ENCODE results near the gene MRPL34.

MRPL34 gene

GRCh38 chr19:17275441-17276175, 30.1 kb upstream of the MRPL34 start:
- no peak overlapping the region for H3K4me3 ChIP-seq (ENCODE audit: low read length)
- no peaks in the 10 kb centered on the region for H3K79me2 ChIP-seq (ENCODE audit: low read length)
- no peak for TF ChIP-seq EZH2phosphoT487 (IDR thresholded peaks at IDR 0.05; ENCODE audit: low read depth)
- TF ChIP-seq CTCF (IDR thresholded peaks at IDR 0.05; ENCODE audit: low read depth, low read length): no peak
- no peaks in the 10 kb centered on the region for H3K27me3 ChIP-seq (ENCODE audit: low read depth, low read length)
- no peaks in the 10 kb centered on the region for H4K20me1 ChIP-seq (ENCODE audit: insufficient read depth, low read length)
- no peak overlapping the region for H3K9ac ChIP-seq (ENCODE audit: low read length)
- no peak overlapping the region for H3K4me2 ChIP-seq (ENCODE audit: low read length)
- no peak overlapping the region for H2AFZ ChIP-seq (ENCODE audit: low read depth, low read length)
- H3K36me3 ChIP-seq (replicated peaks; ENCODE audit: low read depth, low read length): peaks cover 38% of the 10 kb centered on the region
- H3K4me1 ChIP-seq (ENCODE audit: low read length): no peaks in the 10 kb centered on the region
- no peak overlapping the region for H3K27ac ChIP-seq (ENCODE audit: low read length)
- H3K9me3 ChIP-seq (ENCODE audit: insufficient read depth, low read length): no peaks in the 10 kb centered on the region

- no peak overlapping the region for H3K27ac ChIP-seq (ENCODE audit: low read length)
- H3K4me1 ChIP-seq (ENCODE audit: low read length): peaks cover 3% of the 10 kb centered on the region
- no peak overlapping the region for H3K9ac ChIP-seq (ENCODE audit: low read length)
- H4K20me1 ChIP-seq (ENCODE audit: insufficient read depth, low read length): no peaks in the 10 kb centered on the region
- H3K27me3 ChIP-seq (ENCODE audit: low read depth, low read length): no peaks in the 10 kb centered on the region
- TF ChIP-seq EZH2phosphoT487 (IDR thresholded peaks at IDR 0.05; ENCODE audit: low read depth) (no peak), CTCF (IDR thresholded peaks at IDR 0.05; ENCODE audit: low read depth, low read length) (no peak)
- no peaks in the 10 kb centered on the region for H3K79me2 ChIP-seq (ENCODE audit: low read length)
- no peak overlapping the region for H3K4me2 ChIP-seq (ENCODE audit: low read length)
- no peak overlapping the region for H2AFZ ChIP-seq (ENCODE audit: low read depth, low read length)
- H3K36me3 ChIP-seq (replicated peaks; ENCODE audit: low read depth, low read length): peaks cover 22% of the 10 kb centered on the region
- no peak overlapping the region for H3K4me3 ChIP-seq (ENCODE audit: low read length)
- no peaks in the 10 kb centered on the region for H3K9me3 ChIP-seq (ENCODE audit: insufficient read depth, low read length)
Measured at GRCh38 chr19:17279436-17279835, 26.2 kb upstream of the MRPL34 start.

GRCh38 chr19:17281391-17282304, 24.0 kb upstream of the MRPL34 start, which contains the start of gene ANKLE1:
TSS of gene ANKLE1 (plus strand) at chr19:17281901. CDS start at chr19:17281921, 20 bp downstream.
- no peaks in the 10 kb centered on the region for H3K9me3 ChIP-seq (ENCODE audit: insufficient read depth, low read length)
- H3K27me3 ChIP-seq (ENCODE audit: low read depth, low read length): no peaks in the 10 kb centered on the region
- H3K9ac ChIP-seq (ENCODE audit: low read length): no peak within 1 kb of the TSS
- peak within 1 kb of the TSS; percentile 63 for H3K4me2 ChIP-seq (ENCODE audit: low read length)
- peak within 1 kb of the TSS; percentile 65 for H3K4me3 ChIP-seq (ENCODE audit: low read length)
- peaks cover 6% of the 10 kb centered on the region for H3K36me3 ChIP-seq (replicated peaks; ENCODE audit: low read depth, low read length)
- TF ChIP-seq CTCF (IDR thresholded peaks at IDR 0.05; ENCODE audit: low read depth, low read length) (no peak), EZH2phosphoT487 (IDR thresholded peaks at IDR 0.05; ENCODE audit: low read depth) (no peak)
- no peaks in the 10 kb centered on the region for H3K79me2 ChIP-seq (ENCODE audit: low read length)
- H3K27ac ChIP-seq (ENCODE audit: low read length): no peak within 1 kb of the TSS
- no peak within 1 kb of the TSS for H2AFZ ChIP-seq (ENCODE audit: low read depth, low read length)
- peaks cover 3% of the 10 kb centered on the region for H3K4me1 ChIP-seq (ENCODE audit: low read length)
- no peaks in the 10 kb centered on the region for H4K20me1 ChIP-seq (ENCODE audit: insufficient read depth, low read length)
